GM18868 (cell line): ENCODE results near the gene SLC29A1.
A peak's percentile ranks its signal among the peaks of the same experiment; 100 is the strongest.
"Not testable (repeated sequence)": the region's sequence is repeated elsewhere in the genome, so short reads cannot be mapped to it uniquely, and the experiment has no call there.

ENCODE experiments used
- ATAC-seq: cut with Tn5 transposase; IDR thresholded peaks from one replicate; pipeline ENCODE4 v1.9.1; 2021; ENCODE audit warnings: mild to moderate bottlenecking, moderate library complexity; ENCODE audit not compliant: unreplicated experiment

SLC29A1 gene

GRCh38 chr6:44221291-44221960, 2.0 kb upstream of the SLC29A1 start:
- peak; percentile 43 for ATAC-seq

- no peak for ATAC-seq
These were observed 1.4 kb upstream of the SLC29A1 start for GRCh38 chr6:44221961-44222335.

- ATAC-seq: no peak
These were observed 693 bp upstream of the SLC29A1 start for GRCh38 chr6:44222486-44223318.

- ATAC-seq: no peak
These were observed 902 bp downstream of the SLC29A1 start for GRCh38 chr6:44224029-44224964.

- ATAC-seq: no peak
These were observed 1.5 kb downstream of the SLC29A1 start for GRCh38 chr6:44224965-44225305.

GRCh38 chr6:44225579-44226325, 2.4 kb downstream of the SLC29A1 start:
- no peak for ATAC-seq

- no peak for ATAC-seq
These were observed 3.2 kb downstream of the SLC29A1 start for GRCh38 chr6:44226368-44227147.

- ATAC-seq: no peak
These were observed 3.9 kb downstream of the SLC29A1 start for GRCh38 chr6:44227148-44227793.

- no peak for ATAC-seq
These were observed 4.6 kb downstream of the SLC29A1 start for GRCh38 chr6:44228031-44228430.

GRCh38 chr6:44228433-44228832, 5.0 kb downstream of the SLC29A1 start:
- no peak for ATAC-seq

- no peak for ATAC-seq
These were observed 5.4 kb downstream of the SLC29A1 start for GRCh38 chr6:44228836-44229235.

- no peak for ATAC-seq
These were observed 6.1 kb downstream of the SLC29A1 start for GRCh38 chr6:44229376-44230033.

GRCh38 chr6:44230034-44230675, 6.8 kb downstream of the SLC29A1 start:
- no peak for ATAC-seq

- not testable (repeated sequence) for ATAC-seq
These were observed 8.0 kb downstream of the SLC29A1 start for GRCh38 chr6:44231426-44231825.

GRCh38 chr6:44232676-44233566, 9.5 kb downstream of the SLC29A1 start:
- ATAC-seq: no peak

GRCh38 chr6:44233567-44234100, 10.2 kb downstream of the SLC29A1 start:
- no peak for ATAC-seq
